ENCODE data around the gene INTS7.

The INTS7 gene

DNA sequence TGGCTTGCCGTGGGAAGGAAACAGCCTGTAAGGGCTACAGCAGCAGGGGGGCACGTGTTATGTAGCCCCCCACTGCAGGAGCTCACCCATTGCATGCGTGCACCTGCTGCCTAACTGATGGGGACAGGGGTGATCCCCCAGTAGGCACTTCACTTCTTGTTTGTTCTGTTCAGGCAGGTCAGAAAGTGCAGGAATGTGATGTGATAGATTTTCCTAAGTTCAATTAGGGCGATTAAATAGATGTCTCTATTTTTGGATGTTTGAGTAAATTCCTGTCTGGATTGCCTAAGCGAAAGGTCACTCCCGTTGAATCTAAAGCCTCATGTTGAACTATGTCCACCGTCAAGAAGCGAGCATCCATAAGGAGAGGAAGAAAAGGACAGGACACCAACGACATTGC is 126.0 kb downstream of the INTS7 start:
- DNase-seq (ENCODE audit: low read depth in 2 of 2), result no peak

DNA sequence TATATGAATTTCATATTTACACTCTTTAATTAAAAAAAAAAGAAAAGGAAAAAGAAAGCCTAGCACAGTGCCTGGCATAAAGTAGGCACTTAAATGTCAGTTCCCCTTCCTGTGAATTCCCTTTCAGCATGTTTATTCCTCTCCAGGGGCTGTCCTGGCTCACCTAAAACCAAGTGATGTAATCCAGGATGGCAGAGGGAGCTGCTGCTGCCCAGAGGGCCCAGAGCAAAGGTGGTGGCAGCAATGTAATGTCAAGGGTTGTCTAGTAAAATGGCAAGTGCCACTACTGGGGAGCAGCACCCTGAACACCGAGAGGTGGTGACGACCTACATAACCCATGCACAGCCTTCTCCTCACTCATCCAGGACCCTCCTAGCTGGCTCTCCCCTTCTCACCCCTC is 126.4 kb downstream of the INTS7 start:
- DNase-seq (ENCODE audit: low read depth in 2 of 2), result no peak

GRCh38 chr1:211908453-211908852 is 126.9 kb downstream of the INTS7 start:
- no peak for DNase-seq (ENCODE audit: low read depth in 2 of 2)

- DNase-seq (ENCODE audit: low read depth in 2 of 2), result no peak
These were observed 131.7 kb downstream of the INTS7 start for GRCh38 chr1:211903490-211904245.

- no peak for DNase-seq (ENCODE audit: low read depth in 2 of 2)
These were observed 132.6 kb downstream of the INTS7 start for GRCh38 chr1:211902624-211903291.

GRCh38 chr1:211901945-211902344 is 133.4 kb downstream of the INTS7 start:
- DNase-seq (ENCODE audit: low read depth in 2 of 2), result no peak

- no peak for DNase-seq (ENCODE audit: low read depth in 2 of 2)
These were observed 134.9 kb downstream of the INTS7 start for GRCh38 chr1:211900441-211900840.

GRCh38 chr1:211896958-211897357 is 138.4 kb downstream of the INTS7 start:
- DNase-seq (ENCODE audit: low read depth in 2 of 2), result no peak

GRCh38 chr1:211895126-211895759 is 140.1 kb downstream of the INTS7 start:
- no peak for DNase-seq (ENCODE audit: low read depth in 2 of 2)

- no peak for DNase-seq (ENCODE audit: low read depth in 2 of 2)
These were observed 141.0 kb downstream of the INTS7 start for GRCh38 chr1:211894312-211894711.

- no peak for DNase-seq (ENCODE audit: low read depth in 2 of 2)
These were observed 142.1 kb downstream of the INTS7 start for GRCh38 chr1:211893260-211893659.

GRCh38 chr1:211892577-211892976 is 142.8 kb downstream of the INTS7 start:
- no peak for DNase-seq (ENCODE audit: low read depth in 2 of 2)

GRCh38 chr1:211891708-211892107 is 143.6 kb downstream of the INTS7 start:
- DNase-seq (ENCODE audit: low read depth in 2 of 2), result no peak
